ENCODE results near the gene PSTPIP2. TPM values are rescaled to one million over a fixed set of nuclear protein-coding genes. Genes with fewer than 3 reads are reported as not detected.
A peak's percentile ranks its signal among the peaks of the same experiment; 100 is the strongest.

The PSTPIP2 gene
- total RNA-seq, 2 donors from 2014 or later: 2.5 to 3.2 TPM

DNA sequence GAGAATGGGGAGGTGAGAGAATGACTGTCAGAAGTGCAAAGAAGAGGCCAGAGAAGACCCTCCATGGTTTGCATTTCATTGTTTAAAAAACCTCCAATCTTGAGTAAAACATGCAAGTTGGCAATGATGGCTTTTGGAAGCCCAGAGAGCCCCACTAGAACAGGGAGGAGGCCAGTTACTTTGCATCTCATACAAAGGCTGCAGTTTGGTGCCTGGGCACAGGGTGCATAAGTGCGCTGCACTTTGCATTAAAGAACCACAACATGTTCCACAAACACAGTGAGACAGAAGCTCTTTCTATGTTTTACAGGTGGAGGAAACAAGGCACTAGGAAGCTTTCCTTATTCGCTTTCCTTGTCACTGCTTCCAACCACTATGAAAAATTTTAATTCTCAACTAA is 25.4 kb downstream of the PSTPIP2 start:
- DNase-seq (no peak), ATAC-seq (no peak)
- intact Hi-C loops (cut with DNase I): no loop called here

- DNase-seq: no peak
- ATAC-seq: no peak
- intact Hi-C loops (cut with DNase I): no loop called here
Measured at GRCh38 chr18:46046126-46046525, 25.9 kb downstream of the PSTPIP2 start.

GRCh38 chr18:46042571-46043123 is 29.4 kb downstream of the PSTPIP2 start:
- intact Hi-C loops (cut with DNase I): no loop called here
- DNase-seq: no peak
- peak; percentile 53 to 63 for ATAC-seq

DNA sequence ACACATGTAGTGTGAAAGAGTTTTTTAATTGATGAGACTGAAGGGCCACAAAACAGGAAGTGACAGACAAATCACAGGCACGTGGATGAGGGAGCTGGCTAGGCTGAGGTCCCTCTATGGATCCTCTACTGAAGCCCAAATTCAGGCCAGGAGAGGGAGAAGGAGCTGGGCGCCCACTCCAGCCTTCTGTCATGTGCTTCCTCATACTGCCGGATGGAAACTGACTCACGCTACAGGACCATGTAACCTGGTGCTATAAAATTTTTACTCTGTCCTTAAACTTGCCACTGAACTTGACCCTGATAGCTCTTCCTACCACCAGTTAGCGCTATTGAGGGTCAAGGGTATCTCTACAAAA is 31.3 kb downstream of the PSTPIP2 start:
- intact Hi-C loops (cut with DNase I): no loop called here
- ATAC-seq (peak in 1 of 2 donors; percentile 12), DNase-seq (no peak)

- DNase-seq (no peak), ATAC-seq (no peak)
- intact Hi-C loops (cut with DNase I): no loop called here
Measured at GRCh38 chr18:46040033-46040746, 31.9 kb downstream of the PSTPIP2 start.

- no peak for ATAC-seq
- intact Hi-C loops (cut with DNase I): no loop called here
- DNase-seq: no peak
Measured at GRCh38 chr18:46037512-46038305, 34.4 kb downstream of the PSTPIP2 start.

DNA sequence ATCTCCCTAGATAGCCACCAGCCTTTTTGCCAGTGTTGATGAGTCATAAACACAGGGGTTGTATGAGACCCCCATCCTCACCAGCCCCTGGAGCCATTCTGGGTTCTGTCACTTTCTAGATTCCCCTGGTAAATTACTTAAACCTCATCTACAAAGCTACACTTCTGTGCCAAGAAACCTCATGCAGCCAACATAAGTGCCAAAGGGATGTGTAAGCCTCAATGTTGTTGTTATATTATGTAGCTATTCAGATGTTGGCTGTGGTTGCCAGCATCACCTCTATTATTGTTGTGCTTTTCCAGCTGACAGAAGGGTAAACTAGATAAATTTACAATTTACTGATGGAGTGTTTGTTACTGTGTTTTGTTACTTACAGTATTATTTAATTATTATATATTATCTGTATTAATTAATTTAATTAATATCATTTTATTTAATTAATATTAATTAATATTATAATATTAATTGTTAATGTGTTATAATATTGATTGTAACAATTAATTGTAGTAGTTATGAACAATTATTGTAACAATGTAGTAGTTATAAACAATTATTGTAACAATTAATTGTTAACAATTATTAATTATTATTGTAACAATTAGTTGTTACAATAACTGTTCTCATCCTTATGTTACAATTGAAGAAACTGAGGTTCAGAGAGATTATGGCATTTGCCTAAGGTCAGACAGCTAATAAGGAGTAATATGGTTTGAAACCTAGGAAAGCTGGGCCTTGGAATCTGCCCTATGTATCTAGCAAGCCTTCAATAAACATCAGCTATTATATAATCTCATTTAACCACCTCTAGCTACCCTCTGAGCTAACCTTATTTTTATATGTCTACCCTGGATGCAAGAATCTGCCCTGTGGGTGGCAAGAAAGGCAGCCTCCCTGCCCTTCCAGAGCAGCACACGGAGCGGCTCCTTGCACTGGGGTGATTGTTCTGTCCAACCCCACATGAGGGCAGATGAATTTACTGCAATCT is 36.1 kb downstream of the PSTPIP2 start:
- intact Hi-C loops (cut with DNase I): no loop called here
- DNase-seq (no peak), ATAC-seq (no peak)

DNA sequence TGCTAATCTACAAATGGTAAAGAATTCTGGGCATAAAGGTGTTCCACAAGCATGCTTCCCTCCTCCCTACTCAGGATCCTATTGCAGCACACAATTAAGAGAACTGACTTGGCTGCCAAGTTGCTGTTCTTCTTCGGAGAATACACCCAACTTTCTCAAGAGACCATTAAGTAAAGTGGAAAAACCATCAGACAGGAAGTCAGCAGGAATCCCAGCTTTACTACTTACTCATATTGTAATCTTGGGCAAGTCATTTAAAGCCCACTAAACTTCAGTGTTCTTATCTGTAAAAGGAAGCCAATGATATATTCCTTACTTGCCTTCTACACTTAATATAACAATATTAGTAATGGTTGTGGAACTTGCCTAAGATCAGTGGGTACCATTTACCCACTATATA is 37.8 kb downstream of the PSTPIP2 start:
- intact Hi-C loops (cut with DNase I): no loop called here
- ATAC-seq: no peak
- DNase-seq: no peak

DNA sequence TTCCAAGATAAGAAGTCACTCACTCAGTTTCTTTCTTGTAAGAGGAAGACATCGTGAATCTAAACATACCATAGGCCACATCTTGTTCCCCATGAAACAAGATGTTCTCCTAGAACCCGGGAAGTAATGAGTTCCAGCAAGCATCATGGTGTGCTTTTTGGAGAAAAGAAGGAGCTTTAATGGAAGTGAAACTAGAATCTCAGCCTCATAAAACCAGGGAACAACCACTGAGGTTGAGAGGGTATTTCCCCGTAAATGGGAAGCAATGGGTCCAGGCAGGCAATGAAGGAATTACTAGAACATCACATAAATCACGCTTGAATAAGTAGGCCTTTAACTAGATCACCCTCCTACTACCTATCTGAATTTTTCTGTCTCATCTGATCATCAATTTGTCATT is 40.3 kb downstream of the PSTPIP2 start:
- intact Hi-C loops (cut with DNase I): no loop called here
- DNase-seq (no peak), ATAC-seq (no peak)

DNA sequence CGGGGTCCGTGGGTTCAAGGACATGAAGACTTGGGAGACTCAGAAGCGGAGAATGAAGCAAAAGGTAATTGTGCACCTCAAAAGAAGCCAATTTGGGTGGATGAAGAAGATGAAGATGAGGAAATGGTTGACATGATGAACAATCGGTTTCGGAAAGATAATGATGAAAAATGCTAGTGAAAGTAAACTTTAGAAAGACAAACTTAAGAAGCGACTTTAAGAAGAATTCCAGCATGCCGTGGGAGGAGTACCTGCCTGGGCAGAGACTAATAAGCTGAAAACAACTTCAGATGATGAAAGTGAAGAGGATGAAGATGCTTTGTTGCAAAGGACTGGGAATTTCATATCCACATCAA is 43.5 kb downstream of the PSTPIP2 start:
- no peak for DNase-seq
- intact Hi-C loops (cut with DNase I): no loop called here
- ATAC-seq: no peak

DNA sequence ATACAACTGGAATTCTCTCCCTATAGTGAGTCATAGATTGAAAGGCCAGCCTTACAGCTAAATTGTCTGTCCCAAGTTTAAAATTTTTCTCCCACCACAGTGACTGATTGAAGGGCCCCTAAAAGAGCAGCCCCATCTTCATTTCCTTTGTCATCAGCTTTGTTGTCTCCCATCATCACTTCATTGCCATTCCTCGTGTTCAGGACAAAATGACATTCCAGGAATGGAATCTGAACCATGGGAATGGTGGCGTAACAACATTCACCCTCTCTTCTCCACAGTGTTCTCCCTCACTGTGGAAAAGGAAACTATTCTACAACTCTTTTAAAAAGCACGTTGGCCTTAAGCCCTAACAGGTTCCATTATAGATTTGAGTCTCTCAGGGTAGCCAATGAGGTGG is 52.1 kb downstream of the PSTPIP2 start:
- DNase-seq (no peak), ATAC-seq (no peak)
- intact Hi-C loops (cut with DNase I): no loop called here

DNA sequence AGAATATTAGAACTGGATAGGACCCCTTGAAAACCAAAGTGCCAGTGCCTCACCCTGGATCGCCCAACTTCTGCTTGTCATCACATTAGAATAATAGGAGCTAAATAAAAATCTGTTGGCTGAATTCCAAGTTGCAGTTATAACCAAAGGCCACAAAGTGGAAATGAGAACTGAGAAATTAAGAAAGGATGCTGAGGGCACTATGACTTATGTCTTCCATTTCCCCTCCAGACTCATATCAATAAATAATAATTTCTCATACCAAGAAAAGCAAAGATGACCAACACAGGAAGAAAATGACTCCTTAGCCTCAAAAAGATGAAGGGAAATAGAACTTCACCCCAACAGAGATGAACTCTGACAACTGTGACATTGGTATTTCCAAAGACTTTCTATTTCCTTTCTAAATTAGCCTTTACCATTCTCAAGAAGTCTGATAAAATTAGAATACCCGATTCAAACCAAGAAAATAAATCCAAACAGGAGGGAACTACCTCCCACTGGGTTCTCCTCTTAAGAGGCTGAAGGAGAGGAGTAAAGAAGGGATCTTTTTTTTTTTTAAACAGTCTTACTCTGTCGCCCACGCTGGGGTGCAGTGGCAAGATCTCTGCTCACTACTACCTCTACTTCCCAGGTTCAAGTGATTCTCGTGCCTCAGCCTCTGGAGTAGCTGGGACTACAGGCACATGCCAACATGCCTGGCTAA is 58.4 kb downstream of the PSTPIP2 start:
- ATAC-seq: no peak
- intact Hi-C loops (cut with DNase I): no loop called here
- DNase-seq: no peak

GRCh38 chr18:46010676-46011075 is 61.4 kb downstream of the PSTPIP2 start:
- ATAC-seq (peak in 1 of 2 donors; percentile 51), DNase-seq (no peak)
- intact Hi-C loops (cut with DNase I): no loop called here

DNA sequence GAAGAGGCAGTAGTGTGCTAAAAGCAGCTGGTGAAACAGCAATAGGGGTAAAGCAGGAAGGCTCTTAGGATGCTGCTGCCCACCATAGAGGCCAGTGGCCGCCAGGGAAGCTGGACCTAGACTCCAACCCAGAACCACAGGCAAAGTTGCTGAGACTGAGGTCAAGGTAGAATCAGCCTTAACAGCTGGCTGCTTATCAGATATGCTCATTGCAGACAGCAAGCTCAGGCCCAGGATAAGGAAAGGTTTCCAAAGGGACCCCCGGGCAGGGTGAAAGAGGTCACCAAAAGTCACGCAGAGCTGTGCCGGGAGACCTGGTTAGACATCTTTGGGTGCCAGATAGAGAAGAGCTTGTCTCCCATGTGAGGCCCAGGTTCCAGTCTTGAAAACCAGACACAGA is 62.0 kb downstream of the PSTPIP2 start:
- intact Hi-C loops (cut with DNase I): no loop called here
- ATAC-seq (no peak), DNase-seq (no peak)

DNA sequence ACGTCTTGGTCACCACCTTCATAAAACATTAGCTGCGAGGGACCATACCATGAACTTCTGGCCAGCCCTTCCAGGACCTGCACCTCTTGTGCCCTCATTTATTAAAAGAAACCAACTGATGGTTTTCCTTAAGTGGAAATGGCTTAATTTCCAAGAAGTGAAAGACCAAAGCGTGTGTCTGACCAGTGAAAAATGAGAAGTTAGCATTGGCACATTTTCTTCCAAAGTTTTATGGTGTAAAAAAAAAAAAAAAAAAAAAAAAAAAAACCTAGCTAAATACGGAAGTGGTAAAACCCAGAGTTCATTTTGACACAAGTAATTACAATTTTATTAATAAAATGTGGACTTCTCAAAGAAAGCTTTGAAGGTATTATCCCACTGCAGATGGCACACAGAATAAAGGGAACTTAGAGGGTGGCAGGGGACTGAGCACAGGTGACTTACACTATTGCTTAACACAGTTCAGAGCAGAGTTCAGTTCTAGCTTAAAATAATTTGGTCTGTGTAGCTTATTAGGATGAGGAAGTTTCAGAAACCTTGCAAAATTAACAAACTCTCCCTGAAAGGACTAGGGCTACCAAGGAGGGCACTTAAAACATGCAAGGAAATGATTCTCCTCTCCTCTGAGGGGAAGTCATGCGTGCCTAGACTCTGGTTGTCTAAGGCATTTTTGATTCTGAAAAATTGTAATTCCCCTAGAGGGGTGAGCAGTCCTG is 62.8 kb downstream of the PSTPIP2 start:
- ATAC-seq: peak in 1 of 2 donors; percentile 56
- intact Hi-C loops (cut with DNase I): no loop called here

GRCh38 chr18:46008531-46008930 is 63.5 kb downstream of the PSTPIP2 start:
- DNase-seq: no peak
- intact Hi-C loops (cut with DNase I): no loop called here
- ATAC-seq: no peak

More for the DNA sequence above, 62.8 kb downstream of the PSTPIP2 start:
- no peak for DNase-seq

- ATAC-seq (no peak), DNase-seq (no peak)
- intact Hi-C loops (cut with DNase I): no loop called here
Measured at GRCh38 chr18:46007165-46007564, 64.9 kb downstream of the PSTPIP2 start.

GRCh38 chr18:46002934-46003333 is 69.1 kb downstream of the PSTPIP2 start:
- DNase-seq (no peak), ATAC-seq (no peak)
- intact Hi-C loops (cut with DNase I): no loop called here

Measured in left cardiac atrium (tissue), 4 donors.